Measurements from ENCODE around the gene PROZ. TPM values are rescaled to one million over a fixed set of nuclear protein-coding genes. Genes with fewer than 3 reads are reported as not detected.

The PROZ gene
- total RNA-seq, 1 experiment from 2014 or later: not detected

DNA sequence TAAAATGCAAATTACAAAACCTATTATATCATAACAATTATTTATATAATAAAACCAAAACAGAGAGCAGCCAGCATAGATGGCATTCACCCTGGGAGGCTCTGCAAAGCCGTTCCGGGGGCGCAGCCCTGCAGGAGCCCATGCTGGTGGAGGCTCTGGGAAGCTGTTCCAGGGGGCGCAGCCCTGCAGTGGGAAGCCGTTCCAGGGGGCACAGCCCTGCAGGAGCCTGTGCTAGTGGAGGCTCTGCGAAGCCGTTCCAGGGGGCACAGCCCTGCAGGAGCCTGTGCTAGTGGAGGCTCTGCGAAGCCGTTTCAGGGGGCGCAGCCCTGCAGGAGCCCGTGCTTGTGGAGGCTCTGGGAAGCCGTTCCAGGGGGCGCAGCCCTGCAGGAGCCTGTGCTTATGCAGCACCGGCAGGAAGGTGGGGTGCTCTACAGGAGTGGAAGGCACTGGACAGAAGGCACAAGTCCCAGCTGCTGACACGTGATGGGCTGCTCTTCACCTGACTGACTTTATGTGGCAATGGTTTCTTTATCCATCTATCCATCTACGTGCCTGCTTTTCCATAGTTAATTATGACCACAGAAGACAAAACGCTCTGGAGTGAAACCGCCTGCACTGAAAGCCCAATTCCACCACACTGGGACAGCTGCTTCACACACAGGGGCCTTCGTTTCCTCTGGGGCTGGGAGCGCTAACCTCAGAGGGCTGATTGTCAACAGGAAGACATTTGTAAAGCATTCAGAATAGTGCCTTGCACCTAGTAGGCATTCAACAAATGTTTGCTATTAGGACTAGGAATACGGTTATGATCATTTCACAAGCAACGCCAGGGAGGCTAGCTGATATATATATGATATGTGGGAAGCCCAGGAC is 26.4 kb downstream of the PROZ start:
- BruUV-seq (replicated peaks): no TSS peak
- H3K9ac ChIP-seq (ENCODE audit: low read length): no peak overlapping the region
- H3K4me2 ChIP-seq (ENCODE audit: low read length): no peak overlapping the region
- CTCF ChIA-PET: no interaction called here
- peaks cover 38% of the 10 kb centered on the region for H3K79me2 ChIP-seq (ENCODE audit: insufficient read depth, low read length)
- H4K20me1 ChIP-seq (ENCODE audit: insufficient read depth): no peaks in the 10 kb centered on the region
- H3K4me1 ChIP-seq (ENCODE audit: control insufficient read depth in 1 of 2, insufficient read depth in 2 of 2, low read length in 2 of 2): peaks cover 21 to 30% of the 10 kb centered on the region in 2 experiments
- H3K27ac ChIP-seq (ENCODE audit: low read depth, low read length): no peak overlapping the region
- TF ChIP-seq JUND (IDR thresholded peaks at IDR 0.05): no peak
- TF ChIP-seq, protein P1, sequence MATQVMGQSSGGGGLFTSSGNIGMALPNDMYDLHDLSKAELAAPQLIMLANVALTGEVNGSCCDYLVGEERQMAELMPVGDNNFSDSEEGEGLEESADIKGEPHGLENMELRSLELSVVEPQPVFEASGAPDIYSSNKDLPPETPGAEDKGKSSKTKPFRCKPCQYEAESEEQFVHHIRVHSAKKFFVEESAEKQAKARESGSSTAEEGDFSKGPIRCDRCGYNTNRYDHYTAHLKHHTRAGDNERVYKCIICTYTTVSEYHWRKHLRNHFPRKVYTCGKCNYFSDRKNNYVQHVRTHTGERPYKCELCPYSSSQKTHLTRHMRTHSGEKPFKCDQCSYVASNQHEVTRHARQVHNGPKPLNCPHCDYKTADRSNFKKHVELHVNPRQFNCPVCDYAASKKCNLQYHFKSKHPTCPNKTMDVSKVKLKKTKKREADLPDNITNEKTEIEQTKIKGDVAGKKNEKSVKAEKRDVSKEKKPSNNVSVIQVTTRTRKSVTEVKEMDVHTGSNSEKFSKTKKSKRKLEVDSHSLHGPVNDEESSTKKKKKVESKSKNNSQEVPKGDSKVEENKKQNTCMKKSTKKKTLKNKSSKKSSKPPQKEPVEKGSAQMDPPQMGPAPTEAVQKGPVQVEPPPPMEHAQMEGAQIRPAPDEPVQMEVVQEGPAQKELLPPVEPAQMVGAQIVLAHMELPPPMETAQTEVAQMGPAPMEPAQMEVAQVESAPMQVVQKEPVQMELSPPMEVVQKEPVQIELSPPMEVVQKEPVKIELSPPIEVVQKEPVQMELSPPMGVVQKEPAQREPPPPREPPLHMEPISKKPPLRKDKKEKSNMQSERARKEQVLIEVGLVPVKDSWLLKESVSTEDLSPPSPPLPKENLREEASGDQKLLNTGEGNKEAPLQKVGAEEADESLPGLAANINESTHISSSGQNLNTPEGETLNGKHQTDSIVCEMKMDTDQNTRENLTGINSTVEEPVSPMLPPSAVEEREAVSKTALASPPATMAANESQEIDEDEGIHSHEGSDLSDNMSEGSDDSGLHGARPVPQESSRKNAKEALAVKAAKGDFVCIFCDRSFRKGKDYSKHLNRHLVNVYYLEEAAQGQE (IDR thresholded peaks at IDR 0.05; ENCODE audit: low read depth): no peak
- no peak for TF ChIP-seq CBX3 (IDR thresholded peaks at IDR 0.05; ENCODE audit: low read depth)
- no peak for TF ChIP-seq POLR2AphosphoS5 (IDR thresholded peaks at IDR 0.05; ENCODE audit: low read depth, low read length)
- no peak for TF ChIP-seq RAD21 (IDR thresholded peaks at IDR 0.05; ENCODE audit: low read depth)
- TF ChIP-seq POLR2A (IDR thresholded peaks at IDR 0.05; ENCODE audit: borderline replicate concordance, extremely low read depth, insufficient read depth, insufficient read length): no peak
- TF ChIP-seq EZH2phosphoT487 (IDR thresholded peaks at IDR 0.05; ENCODE audit: borderline replicate concordance): no peak
- no peak for TF ChIP-seq YY1 (IDR thresholded peaks at IDR 0.05; ENCODE audit: extremely low read depth, insufficient replicate concordance, low read depth, low read length)
- no peak for TF ChIP-seq FOSL1 (IDR thresholded peaks at IDR 0.05; ENCODE audit: low read depth)
- TF ChIP-seq ELF1 (IDR thresholded peaks at IDR 0.05; ENCODE audit: borderline replicate concordance, low read depth): no peak
- no peak for TF ChIP-seq MAX (IDR thresholded peaks at IDR 0.05)
- TF ChIP-seq ZNF274 (IDR thresholded peaks at IDR 0.05; ENCODE audit: low read depth, low read length): no peak
- TF ChIP-seq, protein P2, sequence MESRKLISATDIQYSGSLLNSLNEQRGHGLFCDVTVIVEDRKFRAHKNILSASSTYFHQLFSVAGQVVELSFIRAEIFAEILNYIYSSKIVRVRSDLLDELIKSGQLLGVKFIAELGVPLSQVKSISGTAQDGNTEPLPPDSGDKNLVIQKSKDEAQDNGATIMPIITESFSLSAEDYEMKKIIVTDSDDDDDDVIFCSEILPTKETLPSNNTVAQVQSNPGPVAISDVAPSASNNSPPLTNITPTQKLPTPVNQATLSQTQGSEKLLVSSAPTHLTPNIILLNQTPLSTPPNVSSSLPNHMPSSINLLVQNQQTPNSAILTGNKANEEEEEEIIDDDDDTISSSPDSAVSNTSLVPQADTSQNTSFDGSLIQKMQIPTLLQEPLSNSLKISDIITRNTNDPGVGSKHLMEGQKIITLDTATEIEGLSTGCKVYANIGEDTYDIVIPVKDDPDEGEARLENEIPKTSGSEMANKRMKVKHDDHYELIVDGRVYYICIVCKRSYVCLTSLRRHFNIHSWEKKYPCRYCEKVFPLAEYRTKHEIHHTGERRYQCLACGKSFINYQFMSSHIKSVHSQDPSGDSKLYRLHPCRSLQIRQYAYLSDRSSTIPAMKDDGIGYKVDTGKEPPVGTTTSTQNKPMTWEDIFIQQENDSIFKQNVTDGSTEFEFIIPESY (IDR thresholded peaks at IDR 0.05; ENCODE audit: extremely low read depth, insufficient replicate concordance, low read length): no peak
- TF ChIP-seq SIN3A (IDR thresholded peaks at IDR 0.05; ENCODE audit: low read depth): no peak
- H3K36me3 ChIP-seq (ENCODE audit: control insufficient read depth in 1 of 2, insufficient read depth in 2 of 2, low read length in 2 of 2): peaks cover 45 to 57% of the 10 kb centered on the region in 2 experiments
- POLR2A ChIA-PET: no interaction called here
- no peak overlapping the region for H3K4me3 ChIP-seq (replicated peaks in 1 of 2; ENCODE audit: low read depth in 1 of 2, low read length in 2 of 2)
- no peaks in the 10 kb centered on the region for H3K9me2 ChIP-seq (ENCODE audit: insufficient read depth)
- RAD21 ChIA-PET (ENCODE audit: low non-redundant PET in 1 of 2, low total read pairs in 2 of 2, uncharacterized antibody in 2 of 2, unreplicated experiment in 2 of 2): no interaction called here
- ATAC-seq (no peak), DNase-seq (ENCODE audit: low read depth, low spot score) (no peak)
- intact Hi-C loops (cut with micrococcal nuclease): no loop called here
- H3K27me3 ChIP-seq (ENCODE audit: insufficient read depth, low read length): no peaks in the 10 kb centered on the region
- H2AFZ ChIP-seq (ENCODE audit: low read depth, low read length, poor library complexity, severe bottlenecking): no peak overlapping the region
- no peaks in the 10 kb centered on the region for H3K9me3 ChIP-seq (ENCODE audit: control insufficient read depth in 1 of 2, insufficient read depth in 1 of 2, low read depth in 1 of 2, low read length in 2 of 2)

All from HCT116 (cell line).